ENCODE data around the gene ACTL10.
"Not testable (repeated sequence)": the region's sequence is repeated elsewhere in the genome, so short reads cannot be mapped to it uniquely, and the experiment has no call there.

ACTL10 gene

DNA sequence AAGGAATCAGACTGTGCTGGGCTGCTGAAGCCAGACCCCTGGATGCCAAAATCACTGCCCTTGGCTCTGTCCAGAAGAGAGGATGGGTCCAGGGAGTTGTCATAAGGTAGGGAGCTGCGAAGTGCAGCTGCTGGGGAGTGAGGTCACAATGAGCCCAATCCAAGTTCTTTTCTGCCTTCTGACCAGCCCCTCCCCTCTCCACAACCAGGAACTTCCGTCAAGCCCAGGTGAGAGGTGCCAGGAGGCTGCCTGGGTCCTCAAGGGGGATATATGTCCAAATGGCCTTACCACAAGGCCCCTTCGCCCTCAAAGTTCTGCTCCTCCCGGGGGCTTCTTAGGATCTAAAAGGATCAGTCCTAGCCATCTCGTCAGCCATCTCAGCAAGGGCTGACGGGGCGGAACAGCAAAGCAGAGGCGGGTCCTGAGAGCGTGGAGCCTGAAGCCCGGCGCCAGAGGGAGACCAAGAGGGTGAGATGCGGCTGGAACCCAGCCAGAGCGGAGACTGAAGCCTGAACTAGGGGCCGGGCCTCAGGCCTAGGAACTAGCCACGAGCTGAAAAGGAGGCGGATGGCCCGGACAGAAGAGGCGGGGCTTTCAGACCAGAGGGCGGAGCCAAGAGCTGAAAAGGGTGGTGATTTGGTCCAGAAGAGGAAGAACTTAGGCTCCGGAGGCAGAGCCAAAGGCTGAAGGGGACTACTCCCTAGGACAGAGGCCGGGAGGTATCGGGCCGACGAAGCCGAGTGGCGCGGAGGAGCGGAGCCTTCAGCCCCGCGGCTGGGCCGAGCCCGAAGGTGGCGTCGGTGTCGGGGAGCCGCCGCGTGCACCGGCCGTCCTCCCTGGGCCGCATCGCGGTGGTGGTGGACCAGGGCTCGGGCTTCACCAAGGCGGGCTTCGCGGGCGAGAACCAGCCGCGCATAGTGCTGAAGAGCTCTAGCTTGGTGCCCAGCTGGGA, at the start of gene ACTL10:
ACTL10 (plus strand) TSS at position 651 of the 952 bp plus-strand sequence. CDS start 555 bp downstream, outside the sequence.
- peak; percentile 72 for DNase-seq

GRCh38 chr20:33621717-33622400, 44.9 kb upstream of the ACTL10 start:
- no peak for DNase-seq

DNA sequence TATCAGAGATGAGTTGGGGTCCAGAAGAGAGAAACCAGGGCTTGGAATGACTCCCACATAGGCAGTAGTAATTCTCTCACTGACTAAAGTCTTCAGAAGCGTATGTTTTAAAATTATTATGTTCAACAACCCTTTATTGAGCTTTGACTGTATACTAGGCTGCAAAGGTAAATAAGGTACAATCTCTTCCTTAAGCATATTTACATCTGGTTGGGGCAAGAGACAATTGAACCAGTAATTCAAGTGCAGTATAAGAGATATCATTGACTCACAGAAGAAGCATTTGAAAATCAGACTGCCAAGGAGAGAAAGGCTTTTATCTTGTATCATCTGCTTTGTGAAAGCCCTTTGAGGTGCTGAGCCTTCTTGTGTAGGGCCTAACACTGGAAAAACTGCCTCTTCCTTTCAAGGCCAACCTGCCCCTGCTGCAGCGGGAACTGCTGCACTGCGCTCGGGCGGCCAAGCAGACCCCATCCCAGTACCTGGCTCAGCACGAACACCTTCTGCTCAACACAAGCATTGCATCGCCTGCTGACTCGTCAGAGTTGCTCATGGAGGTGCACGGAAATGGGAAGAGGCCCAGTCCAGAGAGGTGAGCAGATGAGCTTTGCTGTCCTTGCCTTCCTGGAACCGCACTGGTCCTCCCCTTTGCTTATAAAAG, 43.9 kb upstream of the ACTL10 start:
- no peak for DNase-seq

GRCh38 chr20:33624399-33624798, 42.3 kb upstream of the ACTL10 start:
- no peak for DNase-seq

GRCh38 chr20:33626190-33626589, 40.6 kb upstream of the ACTL10 start:
- no peak for DNase-seq

DNA sequence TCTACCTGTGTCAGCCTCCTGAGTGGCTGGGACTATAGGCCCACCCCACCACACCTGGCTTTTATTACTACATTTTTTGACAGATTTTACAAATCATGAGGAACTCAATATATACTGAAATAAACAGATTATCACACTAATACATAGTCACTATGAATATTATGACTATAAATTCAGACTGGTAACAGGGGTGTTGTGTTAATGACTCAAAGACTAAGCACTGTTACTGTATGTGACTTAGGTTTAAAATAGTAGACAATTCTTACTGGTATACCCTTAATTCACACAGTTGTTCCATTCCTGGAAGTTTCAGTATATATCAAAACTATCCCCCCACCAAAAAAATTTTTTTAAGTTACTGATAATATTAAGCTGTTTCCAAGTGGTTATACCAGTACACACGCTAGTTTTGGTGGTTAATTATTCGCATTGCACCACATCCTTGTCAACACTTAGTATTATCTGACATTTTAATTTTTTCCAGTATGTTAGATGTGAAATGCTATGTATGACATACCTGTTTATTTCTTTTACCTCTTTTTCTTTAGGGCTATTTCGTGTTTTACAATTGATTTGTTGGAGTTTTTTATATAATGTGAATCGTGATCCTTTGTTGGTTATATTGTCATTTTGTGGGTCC, 39.0 kb upstream of the ACTL10 start:
- DNase-seq, result no peak

GRCh38 chr20:33629533-33629932, 37.2 kb upstream of the ACTL10 start:
- no peak for DNase-seq

DNA sequence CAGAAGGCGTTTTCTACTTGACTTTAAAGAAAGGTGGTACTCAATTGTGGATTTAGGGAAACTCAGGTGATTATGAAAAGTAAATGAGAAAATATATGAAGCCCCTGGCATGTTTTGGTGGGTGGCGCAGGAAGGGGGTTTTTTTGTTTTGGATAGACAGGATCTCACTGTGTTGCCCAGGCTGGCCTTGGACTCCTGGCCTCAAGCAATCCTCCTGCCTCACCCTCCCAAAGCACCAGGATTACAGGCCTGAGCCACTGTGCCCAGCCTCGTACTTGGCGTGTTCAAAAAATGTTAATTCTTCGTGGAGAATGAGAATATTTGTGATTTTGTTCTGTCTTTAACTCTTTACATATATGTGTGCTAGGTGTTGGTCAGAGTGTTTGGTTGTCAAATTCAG, 36.8 kb upstream of the ACTL10 start:
- DNase-seq, result no peak

DNA sequence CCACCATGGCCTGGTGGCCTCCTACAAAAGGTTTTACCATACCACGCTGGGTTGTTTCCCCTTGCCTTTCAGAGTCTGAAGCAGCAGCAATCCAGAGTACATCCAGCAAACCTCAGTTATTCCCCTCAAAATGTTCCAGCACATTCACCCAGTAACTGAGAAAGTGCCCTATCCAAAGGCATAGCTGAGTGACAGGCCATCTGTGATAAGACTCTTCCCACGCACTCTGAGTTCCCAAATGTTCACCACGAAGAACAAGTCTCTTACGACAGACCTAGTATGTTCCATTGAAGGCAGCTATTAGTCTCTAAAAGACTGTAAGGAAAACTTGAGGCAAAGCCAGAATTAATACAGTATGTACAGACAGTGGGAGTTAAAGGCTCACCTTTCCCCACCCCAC, 36.2 kb upstream of the ACTL10 start:
- DNase-seq, result no peak

- DNase-seq, result not testable (repeated sequence)
Measured at GRCh38 chr20:33631910-33632309, 34.8 kb upstream of the ACTL10 start.

GRCh38 chr20:33635341-33635740, 31.4 kb upstream of the ACTL10 start:
- no peak for DNase-seq

DNA sequence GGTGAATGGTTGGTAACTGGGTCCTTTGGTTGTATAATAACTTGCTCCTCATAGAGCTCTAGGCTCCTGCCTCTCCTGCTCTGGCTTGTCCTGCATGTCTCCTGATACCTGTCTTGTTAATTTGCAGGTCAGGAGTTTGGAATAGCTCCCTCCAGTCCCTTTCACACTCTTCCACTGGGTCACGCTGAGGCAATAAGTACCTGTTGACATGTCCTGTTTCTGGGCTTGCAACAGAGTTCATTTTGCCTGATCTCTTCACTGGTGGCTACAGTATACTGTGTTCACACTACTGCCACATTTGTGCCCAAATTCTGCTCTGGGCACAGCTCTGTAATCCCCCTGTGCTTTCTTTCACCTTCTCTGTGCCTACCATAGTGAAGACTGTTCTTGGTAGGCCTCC, 30.0 kb upstream of the ACTL10 start:
- no peak for DNase-seq

DNA sequence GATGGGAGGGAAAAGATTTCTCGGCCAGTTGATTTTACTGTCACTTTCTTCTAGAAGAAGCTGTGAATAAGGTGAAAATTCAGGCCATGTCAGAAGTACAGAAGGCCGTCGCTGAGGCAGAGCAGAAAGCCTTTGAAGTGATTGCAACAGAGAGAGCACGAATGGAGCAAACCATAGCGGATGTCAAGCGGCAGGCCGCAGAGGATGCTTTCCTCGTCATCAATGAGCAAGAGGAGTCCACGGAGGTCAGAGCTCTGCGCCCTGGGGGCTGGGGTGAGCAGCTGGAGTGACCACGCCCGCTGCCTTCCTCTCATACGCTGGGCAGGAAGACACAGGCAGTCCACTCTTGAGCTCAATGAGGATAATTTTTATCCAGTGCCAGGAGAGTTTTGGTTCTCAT, 26.5 kb upstream of the ACTL10 start:
- no peak for DNase-seq

DNA sequence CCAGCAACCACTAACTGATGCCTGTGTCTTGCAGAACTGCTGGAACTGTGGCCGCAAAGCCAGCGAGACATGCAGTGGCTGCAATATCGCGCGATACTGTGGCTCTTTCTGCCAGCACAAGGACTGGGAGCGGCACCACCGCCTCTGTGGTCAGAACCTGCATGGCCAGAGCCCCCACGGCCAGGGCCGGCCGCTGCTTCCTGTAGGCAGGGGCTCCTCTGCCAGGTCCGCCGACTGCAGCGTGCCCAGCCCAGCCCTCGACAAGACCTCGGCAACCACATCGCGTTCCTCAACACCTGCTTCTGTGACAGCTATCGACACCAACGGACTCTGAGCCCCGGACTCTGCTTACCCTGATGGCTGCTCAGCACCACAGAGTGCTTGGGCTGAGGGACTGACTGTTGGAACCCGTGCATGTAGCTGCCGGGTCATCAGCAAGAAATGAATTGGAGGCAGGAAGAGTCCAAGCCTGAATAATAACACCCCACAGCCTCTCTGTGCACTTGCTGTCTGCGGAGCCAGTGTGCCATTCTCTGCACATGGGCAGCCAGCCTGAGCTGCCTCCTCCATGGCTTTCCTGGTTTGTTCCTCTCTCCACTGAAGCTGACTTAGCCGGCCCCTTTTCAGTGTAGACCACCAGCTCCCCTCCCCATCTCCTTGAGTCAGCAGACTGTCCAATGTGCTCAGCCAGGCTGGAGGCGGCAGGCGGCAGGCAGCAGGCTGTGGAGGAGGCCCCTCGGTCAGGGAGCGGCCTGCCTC, 22.3 kb upstream of the ACTL10 start:
- DNase-seq, result no peak

DNA sequence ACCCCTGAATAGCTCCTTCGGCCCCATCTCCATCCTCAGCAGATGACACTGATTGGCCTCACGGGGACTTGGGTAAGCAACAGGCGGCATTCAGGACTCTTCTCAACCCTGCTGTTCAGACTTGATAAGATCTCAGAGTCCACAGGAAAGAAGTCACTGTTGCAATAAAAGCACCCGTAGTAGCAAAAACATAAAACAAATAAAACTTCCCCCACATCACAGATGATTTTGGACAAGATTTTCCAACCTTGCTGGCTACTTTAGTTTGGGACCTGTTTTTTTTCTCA, 21.7 kb upstream of the ACTL10 start:
- no peak for DNase-seq

DNA sequence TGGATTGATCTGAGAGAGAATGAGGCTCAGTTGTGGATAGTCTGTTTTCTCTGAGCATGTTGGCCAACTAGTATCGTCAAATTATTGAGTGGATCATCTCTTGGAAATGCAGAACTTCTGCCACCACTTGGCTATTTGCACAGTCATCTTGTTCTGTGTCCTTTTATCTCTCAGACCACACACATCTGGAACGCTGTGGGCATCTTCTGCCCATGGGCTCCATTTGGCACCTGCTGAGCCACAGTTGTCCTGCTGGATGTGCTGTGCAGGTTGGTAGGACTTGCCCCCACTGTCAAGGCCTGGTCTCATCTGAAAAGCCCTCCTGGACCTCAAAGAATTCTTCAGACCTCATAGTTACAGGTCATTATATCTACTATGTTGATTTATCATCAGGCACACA, 21.3 kb upstream of the ACTL10 start:
- DNase-seq, result no peak

DNA sequence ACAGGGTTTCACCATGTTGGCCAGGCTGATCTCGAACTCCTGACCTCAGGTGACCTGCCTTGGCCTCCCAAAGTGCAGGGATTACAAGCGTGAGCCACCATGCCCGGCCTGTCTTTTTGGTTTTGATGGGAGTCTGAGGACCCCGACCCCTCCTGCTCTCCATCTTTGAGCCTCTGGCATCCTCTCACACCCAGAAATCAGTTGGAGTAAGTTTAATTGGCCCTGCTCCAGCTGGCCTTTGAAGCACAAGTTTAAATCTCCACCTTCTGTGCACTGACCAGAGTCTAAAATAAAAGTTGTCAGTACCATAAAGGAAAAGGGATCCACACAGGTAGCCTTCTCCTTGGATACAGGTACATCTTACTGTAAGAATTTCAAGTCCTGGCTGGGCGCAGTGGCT, 20.6 kb upstream of the ACTL10 start:
- no peak for DNase-seq

DNA sequence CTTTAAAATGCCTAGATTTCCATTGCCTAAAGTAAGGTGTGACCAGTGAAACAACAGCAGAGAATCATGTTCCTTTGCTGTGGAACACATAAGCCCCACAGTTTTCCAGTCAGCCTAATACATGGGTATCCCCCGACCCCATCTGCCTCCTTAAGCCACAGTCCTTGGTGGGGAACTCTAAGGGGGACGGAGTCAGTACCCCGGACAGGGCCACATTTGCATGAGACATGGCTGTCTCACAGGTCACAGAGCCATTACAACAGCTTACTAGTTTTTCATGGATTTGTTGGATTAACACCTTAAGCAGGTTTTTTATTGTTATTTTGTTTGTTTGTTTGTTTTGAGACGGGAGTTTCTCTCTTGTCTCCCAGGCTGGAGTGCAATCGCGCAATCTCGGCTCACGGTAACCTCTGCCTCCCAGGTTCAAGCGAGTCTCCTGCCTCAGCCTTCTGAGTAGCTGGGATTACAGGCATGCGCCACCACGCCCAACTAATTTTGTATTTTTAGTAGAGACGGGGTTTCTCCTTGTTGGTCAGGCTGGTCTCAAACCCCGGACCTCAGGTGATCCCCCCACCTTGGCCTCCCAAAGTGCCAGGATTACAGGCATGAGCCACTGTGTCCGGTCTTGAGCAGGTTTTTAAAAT, 19.7 kb upstream of the ACTL10 start:
- not testable (repeated sequence) for DNase-seq

GRCh38 chr20:33647603-33648395, 18.9 kb upstream of the ACTL10 start:
- no peak for DNase-seq

- no peak for DNase-seq
Measured at GRCh38 chr20:33648396-33649004, 18.2 kb upstream of the ACTL10 start.

DNA sequence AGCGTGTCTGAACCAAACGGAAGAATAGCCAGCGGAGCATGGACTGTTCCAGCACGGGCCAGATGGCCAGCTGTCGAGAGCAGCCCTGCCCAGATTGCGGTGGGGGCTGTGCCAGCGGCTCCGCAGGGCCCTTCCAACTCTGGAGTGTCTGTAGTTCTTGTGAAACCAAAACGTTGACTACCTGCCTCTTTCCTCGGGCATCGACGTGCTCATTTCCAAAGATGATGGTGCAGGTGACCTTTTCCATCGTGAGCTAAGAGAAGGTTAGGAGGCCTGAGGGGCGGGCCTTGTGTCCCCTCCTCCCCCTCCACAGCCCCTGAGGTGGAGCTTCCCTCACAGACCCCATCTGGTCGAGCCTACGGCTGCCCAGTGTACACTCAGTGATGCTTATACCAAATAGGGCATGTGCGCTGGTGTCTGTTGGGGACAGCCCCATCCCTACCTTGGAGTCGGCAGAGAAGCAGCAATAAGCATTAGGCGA, 17.5 kb upstream of the ACTL10 start:
- no peak for DNase-seq

Measured in activated effector memory CD4-positive, alpha-beta T cell treated with Interleukin-2 at 50 U/mL for 16 hours (primary cell).